Suppressor macrophage (primary cell): ENCODE data around the gene KIAA0040.
A peak's percentile ranks its signal among the peaks of the same experiment; 100 is the strongest.

ENCODE experiments used
- DNase-seq, 4 experiments: peaks; one replicate each; pipeline ENCODE4 v3.0.0-alpha.2; 2020 to 2022

Gene KIAA0040

DNA sequence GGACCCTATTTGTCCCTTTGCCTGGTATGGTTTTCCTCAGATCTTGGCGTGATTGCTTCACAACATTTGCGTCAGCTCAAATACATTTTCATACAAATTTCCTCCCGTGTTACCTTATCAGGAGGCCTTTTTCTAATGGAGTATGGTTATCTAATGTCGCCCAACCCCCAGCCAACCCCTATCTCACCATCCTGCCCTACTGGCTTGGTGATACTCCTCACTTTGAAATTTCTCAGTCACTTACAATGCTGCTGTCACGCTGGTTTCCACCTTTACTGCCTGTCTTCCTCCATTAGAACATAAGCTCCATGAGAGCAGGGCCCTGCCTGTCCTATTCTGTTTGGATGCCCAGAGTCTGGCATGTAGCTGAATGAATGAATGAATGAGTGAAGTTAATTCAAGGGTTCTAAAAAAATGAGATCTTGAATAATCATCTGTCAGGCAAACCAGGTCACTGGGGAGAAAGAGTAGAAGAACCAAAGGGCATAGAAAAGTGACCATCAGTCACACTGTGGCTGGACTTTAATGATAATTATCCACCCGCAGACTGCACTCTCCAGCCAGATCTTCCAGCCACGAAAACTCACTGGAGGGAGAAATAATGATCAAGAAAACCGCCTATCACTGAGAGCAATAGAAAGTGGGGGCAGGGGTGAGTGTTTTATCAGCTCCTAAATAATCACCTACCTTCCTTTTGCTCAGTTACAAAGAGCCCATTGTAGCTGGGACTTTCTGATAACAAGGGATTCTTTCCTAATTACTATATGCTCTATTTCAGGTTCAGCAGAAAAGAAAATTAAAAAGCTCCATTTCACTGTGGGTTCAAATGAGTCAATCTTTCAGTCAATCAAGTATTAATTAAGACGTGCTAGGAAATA is 21.3 kb downstream of the KIAA0040 start:
- DNase-seq: no peak

DNA sequence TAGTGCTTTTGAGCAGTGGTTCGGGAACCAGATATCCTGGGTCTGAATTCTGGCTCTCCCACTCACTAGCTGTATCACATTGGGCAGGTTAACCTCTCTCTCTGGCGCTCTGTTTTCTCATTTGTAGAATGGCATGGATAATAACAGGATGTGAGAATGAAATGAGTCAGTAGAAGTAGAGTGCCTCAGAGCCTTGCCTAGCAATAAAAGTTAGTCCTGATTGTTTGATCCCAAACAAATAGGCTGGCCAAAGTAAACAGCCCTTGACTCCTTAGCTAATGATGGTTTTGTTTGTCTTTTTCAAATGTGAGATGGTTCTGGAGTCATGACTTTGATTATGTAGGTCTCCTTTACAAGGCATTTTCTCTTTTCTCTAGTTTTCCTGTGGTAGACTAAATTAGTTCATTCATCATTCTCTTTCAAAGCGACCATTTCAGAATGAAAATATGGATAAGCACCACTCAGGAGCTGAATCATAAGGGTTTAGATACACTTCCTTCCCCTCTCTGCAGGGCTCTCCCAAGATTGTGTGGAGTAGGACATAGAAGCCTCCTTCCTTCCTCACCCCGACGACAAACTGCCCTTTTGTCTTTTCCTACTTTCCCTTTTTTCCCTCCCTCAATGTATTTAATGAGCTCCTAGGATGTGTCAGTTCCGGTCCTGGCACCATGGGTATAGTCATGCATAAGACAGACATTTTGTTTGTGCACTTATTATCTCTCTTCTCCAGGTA is 23.1 kb downstream of the KIAA0040 start:
- no peak for DNase-seq

DNA sequence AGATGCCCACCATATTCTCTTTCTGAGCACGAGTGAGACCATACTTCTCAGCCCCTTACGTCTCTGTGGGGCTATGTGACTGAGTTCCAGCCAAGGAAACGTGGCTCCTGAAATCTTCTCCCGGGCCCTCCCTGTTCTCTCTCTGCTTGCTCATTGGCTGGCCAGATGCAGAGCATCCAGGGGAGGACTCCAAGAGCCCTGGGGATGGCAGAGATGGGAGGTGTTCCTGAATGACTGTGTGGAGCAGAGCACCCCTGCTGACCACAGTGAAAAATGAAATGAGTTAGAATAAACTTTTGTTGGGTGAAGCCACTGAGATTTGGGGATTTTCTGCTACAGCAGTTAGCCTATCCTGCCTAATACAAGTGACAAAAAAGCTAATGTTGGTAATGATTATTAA is 23.8 kb downstream of the KIAA0040 start:
- no peak for DNase-seq

DNA sequence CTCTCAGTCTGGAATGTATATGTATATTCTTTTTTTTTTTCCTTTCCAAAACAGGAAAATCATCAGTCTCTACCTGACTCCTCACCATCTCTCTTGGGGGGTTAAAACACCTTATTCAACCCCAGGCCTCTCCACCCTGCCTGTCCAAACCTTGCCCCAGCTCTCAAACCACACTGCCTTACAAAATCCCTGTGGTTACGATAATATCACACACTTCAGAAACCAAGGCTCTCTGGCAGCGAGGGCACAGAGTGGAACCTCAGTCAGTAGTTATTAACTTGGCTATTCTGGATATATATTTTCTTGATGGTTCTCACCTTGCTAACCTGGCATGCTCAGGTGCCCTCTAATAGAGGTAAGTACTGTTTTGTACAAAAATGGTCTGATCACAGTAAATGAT is 24.7 kb downstream of the KIAA0040 start:
- DNase-seq: no peak

DNA sequence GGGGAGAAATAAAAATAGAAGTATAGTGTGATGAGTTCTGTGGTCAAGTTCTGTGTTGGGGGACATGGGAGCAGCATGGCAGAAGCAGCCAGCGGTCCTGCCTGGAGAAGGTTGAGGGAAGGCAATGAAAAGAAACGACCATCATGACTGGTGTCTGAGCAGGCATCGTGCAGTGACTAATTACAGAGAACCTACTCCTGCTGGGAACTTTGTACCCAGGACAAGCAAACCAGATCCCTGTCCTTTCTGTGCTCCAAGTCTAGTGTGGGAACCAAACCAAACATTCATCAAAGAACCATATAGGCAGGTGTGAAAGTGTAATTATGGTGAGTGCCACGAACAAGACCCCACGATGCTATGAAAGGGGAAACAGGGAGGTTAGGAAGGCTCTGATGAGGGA is 25.8 kb downstream of the KIAA0040 start:
- DNase-seq: no peak

DNA sequence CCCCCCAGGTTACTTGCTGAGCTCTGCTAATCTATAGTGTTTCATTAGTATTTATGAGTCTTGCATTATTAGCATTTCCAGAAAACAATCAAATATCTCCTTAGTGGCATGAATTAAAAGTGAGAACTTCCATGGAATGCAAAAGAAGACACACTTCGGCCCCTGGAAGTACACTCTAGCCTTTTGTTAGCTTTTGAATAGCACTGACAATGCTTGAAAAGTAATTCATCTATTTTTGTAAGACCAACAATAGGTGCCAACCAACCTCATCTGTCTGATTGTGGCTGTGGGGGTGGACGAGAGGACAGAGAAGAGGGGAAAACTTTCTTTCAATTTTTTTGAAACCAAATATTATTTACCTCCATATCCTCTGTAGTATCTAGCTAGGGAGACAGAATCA is 27.8 kb downstream of the KIAA0040 start:
- DNase-seq: no peak

DNA sequence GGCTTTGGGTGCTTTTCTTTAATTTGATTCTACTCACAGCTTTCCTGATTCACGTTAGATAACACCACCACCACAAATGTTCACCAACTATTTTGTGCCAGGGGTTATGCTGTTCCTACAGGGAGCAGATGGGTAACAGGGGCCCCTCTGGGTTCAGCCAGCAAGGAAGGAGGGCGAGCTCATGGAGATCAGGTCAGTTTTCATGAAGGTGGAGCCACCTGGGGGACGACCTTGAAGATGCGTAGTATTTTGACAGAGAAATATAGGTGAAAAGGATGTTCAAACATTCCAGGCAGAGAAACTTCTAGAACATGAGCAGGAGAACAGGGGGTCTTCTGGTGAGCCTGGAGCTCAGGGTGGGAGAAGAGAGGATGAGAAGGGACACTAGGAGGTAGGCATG is 28.9 kb downstream of the KIAA0040 start:
- no peak for DNase-seq

DNA sequence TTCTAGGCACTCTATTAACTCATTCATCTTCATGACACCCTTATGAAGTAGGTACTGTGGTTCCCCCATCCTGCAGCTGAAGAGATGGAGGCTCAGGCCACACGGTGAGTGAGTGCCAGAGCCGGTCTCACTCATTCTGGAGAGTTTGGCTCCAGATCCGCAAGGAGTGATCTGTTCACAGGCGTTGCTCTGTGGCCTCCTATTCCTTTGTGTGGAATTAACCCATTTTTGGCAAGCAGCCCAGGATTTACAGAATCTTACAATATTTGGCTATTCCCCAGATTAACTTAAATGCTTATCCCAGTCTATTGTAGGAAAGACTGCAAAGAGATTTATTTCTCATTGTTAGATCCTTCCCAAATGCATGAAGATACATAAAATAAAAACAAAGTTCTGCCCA is 29.6 kb downstream of the KIAA0040 start:
- no peak for DNase-seq

DNA sequence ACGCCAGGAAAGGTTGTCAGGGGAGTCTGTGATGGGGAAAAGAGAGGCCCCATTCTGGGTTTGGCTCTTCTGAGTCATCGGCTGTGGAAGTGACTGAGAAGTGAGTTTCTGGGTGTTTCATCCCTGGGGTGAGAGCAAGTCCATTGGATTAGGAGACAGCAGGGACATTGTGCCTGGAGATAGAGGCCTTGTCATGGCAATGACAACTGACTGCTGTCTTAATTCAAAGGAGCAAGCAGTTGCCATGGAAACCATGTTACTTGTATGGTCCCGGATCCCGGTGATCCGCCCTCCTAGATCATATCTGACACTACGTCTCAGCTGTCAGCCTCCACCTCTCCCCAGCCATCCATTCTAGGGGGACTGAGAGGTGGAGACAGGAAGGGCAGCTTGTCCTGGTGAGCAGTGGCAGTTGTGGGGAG is 34.4 kb downstream of the KIAA0040 start:
- no peak for DNase-seq

DNA sequence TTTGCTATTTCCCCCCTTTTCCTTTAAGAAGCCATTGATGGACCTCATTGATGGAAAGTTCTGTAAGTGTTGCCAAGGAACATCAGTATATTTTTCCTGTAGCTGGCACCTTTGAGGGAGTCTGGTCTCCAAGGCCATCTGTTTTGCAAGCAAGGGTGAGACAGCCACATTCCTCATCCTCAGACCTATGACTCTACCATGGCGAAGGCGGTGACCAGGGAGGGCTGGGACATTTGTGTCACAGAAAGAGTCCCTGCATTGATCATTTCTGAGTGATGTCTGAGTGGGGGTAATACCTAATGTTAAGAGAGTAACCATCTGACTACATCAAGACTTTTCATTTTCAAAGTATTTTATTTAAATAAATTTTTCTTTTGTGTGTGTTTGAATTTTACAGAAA is 35.4 kb downstream of the KIAA0040 start:
- no peak for DNase-seq

DNA sequence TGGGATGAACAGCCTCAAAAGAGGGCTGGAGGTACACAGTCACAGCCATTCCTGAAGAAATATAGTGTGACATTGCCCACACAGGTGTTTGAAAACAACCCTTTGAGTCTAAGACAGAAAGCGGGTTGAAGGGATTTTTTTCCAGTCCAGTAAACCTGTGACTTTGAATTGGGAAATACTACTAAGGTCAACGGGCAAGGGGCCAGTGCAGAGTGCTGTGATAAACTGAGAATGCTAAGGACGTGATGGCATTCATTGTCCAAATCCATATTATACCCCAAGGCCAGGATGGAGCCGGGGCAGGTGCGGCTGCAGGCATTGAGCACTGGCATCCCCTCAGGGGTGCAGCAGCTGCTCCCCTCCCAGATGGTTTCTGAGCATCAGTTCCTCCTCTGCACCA is 36.6 kb downstream of the KIAA0040 start:
- DNase-seq: no peak

DNA sequence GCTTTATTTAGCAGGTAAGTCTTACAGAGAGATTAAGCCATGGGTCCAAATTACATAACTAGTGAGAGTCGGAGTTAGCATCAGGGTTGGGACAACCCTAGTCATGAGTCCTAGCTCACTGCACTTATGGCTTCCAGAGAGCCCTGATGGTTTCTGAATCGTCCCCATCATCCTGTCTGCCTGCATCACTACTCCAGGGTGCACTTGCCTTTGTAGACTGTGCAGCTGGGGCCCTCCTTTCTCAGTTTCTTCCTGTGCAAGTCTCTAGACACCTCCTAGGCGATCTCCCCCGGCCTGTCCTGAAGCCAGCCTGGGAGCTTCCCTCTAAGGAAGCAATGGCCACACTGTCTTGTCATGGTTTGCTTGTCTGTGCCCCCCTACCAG is 37.1 kb downstream of the KIAA0040 start:
- DNase-seq: no peak

DNA sequence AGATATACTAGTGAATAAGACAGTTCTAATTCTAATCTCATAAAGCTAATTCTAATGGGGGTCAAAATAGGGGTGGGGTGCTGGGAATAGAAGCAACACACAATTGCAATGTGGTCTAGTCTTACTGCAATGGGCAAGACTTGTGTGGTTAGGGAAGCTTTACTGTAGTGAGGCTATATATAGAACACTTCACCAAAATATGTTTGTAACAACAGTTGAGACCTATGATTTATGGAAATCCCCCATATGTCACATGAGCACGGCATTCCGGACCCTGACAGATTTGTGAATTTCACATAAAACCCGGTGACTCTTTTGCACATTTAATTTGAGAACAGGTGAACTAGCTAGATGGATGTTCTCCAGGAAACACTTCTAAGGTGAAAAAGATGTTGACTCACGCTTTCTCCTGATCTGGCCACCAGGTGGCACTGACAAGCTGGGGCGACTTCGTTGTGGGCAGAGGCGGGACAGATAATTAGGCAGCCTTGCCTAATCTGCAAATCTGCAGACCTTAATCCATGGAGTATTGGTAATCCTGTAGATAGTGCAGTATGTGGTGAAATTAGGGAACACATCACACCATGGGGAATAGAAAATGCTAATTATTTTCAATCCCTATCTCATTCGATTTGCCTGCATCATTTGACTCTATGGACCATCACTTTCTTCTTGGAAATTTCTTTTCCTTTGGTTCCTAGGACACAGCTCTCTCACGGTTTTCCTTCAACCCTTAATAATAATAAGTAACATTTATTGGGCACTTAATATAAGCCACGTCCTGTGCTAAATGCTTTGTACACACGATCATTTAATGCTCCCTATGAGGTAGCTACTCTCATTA is 37.7 kb downstream of the KIAA0040 start:
- peak; percentile 67 to 80 (median 74) for DNase-seq

DNA sequence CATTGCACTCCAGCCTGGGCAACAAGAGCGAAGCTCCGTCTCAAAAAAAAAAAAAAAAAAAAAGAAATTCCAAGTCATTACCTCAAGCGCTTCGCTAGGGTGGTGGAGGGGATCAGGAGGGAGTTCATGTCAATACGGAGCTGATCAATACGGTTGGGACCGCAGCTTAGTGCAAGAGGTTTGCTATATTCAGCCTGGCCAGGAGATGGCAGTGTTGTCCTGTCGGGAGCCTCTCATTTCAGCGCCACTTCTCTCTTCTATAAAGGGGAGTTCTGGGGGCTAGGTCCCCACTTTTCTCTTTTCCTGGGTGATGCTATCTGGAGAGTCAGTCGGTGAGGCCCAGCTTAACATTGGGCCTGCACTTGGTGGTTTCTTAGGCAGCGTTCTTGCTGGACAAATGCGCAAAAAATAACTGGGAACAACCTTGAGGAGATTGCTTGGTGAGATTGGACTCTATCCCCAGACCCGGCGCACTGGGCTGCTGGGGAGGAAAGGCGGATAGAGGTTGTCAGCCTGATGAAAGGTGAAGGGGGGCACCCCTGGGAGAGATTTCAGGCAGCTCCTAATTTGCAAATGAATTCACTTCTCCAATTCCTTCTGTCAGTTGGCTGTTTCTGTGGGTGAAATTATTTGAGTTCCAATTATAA is 40.4 kb downstream of the KIAA0040 start:
- DNase-seq: peak; percentile 62 to 74 (median 72)

DNA sequence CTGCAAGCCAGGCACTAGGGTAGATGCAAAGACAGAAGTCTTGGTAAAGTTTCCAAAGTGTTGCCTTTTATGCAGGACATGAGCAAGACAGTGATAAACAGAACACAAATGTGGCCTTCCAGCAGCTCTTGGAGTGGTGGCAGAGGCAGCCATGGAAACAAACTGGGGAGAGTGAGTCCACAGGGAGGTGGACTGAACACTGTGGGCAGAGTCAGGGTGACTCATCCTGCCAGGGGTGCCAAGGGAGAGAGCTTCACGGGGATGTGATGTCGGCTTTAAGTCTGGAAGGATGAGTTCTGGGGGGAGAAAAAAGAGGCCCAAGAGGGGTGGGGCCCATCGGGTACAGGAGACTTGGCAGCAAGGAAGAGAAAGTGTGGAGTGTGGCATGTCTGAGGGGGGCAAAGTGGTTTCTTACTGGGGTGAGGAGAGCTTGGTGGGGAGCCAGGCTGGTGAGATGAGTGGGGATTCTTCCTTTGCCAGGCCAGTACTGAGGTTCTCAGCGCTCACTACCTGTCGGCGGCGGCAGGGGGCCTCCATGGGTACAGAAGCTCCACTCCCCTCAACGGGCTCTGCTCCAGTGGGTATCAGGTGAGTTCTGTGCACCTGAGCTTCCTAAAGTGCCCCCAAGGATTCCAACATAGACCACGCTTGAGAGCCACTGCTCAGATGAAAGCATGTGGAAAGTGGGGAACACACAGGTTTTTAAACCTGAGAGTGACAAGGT is 41.8 kb downstream of the KIAA0040 start:
- DNase-seq: no peak

DNA sequence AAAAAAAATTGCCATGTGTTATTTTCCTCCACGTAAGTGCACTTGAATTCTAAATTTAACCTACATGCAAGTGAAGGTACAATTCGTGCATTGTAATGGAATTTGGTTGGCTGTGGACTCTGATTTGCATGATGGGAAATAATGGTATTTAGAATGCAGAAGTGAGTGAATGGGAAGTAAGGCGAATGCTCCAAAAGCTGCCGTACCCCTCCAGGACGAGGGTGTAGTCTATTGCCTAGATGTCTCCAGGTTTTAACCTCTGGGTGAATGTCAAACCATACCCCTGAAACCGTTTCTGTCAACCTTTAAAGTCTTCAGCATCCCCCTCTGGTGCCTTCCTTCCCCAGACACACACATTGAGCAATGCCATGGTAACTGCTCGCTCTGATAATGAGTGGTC is 44.5 kb downstream of the KIAA0040 start:
- DNase-seq: peak in 1 of 4 experiments; percentile 27

DNA sequence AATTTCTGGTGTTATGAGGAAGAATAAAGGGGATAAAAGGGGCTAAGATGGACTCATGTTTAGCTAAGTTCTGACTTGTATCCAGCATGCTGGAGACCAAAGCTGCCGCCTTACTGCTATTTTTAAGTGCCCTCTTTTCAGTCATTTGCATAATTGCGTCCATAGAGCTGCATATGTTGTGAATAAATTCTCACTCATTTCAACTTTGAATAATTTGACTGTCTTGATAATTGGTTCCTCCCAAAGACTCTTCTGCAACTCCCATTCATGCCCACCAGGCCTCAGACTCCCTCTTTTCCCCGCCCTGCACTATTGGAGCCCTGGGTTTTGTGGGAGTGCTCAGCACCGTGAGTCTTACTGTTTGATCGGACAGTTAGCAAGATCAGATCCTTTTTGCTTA is 45.0 kb downstream of the KIAA0040 start:
- DNase-seq: no peak

DNA sequence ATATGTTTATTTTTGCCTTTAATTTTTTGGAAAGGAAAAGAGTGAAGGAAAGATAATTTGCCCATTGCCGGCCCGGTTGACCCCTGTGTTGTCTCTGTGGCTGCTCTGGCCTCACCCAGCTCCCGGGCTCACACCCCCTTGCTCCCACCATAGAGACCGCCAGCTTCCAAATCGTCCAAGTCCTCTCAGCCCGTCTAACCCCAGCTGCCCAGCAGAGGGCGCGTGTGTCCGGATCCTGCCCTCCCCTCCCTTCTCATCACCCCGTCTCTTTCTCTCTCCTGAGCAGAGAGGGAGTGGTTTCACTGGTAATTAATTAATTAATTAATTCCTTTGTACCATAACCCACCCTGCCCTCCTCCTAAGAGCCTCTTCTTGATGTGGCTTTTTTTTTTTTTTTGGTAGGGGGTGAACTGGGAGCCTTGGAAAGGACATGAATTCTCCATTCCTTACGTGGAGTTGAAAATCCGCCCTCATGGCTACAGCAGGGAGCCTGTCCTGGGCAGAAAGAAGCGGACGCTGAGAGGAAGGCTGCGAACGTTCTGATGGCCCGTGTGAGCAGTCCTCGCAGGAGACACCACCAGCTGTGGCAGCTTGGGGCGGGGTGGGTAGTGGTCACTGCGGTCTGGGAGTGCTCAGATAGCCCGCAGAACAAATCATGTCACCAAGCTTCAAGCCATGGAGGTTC is 45.9 kb downstream of the KIAA0040 start:
- DNase-seq: peak; percentile 68 to 85 (median 76)

DNA sequence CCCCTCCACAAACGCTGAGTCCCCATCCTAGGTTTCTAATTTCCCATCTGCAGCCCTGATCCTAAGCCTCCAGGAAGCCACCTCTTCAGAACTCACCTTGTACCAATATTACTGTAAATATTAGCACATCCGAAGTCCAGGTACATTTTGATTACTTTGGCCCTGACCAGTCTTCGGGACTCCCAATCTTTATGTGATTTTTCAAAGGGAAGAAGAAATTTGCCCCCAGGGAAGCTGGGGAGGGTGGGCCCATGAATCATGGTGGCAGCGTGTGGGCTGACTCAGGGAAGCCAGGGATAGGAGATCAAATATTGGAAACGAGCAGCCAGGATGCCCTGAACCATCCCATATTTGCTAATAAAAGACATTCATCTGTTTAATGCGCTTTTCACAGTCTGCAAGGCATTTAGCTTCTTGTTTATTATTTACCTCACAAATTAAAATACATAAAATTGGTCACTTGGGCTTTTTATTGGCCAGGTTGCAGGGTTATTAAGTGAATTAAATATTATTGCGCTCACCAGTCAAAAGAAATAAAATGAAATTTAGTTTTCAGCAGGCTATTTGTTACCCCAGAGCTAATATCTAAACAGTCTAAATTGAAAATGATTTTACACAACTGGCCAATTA is 46.6 kb downstream of the KIAA0040 start:
- no peak for DNase-seq

DNA sequence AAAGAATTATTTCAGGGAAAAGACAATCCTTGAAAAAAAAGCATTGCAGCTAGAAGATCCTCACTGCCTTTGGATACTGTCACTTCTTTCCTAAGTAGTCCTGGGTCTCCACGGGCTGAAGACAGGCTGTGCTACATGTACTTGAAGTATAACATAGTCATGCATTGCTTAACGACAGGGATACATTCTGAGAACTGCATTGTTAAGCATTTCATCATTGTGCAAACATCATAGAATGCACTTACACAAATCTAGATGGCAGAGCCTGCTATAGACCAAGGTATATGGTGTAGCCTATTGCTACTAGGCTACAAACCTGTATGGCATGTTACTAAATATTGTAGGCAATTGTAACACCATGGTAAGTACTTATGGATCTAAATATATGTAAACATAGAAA is 54.0 kb downstream of the KIAA0040 start:
- DNase-seq: no peak

DNA sequence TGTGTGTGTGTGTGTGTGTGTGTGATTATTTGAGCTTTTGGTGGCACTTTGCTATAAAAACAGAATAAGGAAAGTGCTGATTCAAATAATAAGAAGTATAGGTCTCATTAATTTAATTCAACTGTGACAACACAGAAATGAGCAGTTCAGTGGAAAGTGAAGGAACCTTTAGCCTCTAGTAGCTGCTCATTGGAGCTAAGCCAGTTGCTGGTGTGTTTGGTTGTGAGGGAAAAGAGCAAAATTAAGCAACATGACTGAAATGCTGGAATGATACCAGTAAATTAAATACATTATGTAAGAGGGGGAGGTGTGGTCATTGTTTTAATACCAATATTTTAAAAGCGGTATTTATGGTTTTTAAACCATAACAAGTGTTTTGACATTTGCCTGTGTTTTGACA is 55.2 kb downstream of the KIAA0040 start:
- DNase-seq: no peak
